Smooth muscle cell of the brain vasculature (primary cell): Measurements from ENCODE around the gene KCNT2.

Experiments used
- DNase-seq: peaks from one replicate; pipeline ENCODE4 v3.0.0-alpha.2; 2012; ENCODE audit warnings: low read depth, low spot score

Gene KCNT2

GRCh38 chr1:196450143-196451095 is 157.8 kb downstream of the KCNT2 start:
- DNase-seq, result no peak

DNA sequence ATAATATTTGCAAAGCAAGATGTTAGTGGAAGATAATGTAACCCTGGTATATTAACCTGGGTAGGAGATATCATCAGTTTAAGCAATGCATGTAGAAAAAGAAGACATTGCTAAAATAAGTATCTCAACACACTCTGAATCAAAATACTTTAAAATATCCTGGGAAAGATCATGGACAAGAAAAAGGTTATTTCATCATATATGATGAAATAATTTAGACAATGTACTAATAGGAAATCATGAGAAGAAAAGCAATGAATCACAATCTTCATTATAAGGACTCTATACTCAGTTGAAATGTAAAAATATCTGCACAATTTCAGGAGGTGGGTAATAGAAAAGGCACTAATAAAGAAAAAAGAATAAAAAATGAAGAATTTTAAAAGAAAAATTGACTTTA is 158.8 kb downstream of the KCNT2 start:
- no peak for DNase-seq

- DNase-seq, result no peak
Observed at GRCh38 chr1:196445775-196446174, 162.5 kb downstream of the KCNT2 start.

DNA sequence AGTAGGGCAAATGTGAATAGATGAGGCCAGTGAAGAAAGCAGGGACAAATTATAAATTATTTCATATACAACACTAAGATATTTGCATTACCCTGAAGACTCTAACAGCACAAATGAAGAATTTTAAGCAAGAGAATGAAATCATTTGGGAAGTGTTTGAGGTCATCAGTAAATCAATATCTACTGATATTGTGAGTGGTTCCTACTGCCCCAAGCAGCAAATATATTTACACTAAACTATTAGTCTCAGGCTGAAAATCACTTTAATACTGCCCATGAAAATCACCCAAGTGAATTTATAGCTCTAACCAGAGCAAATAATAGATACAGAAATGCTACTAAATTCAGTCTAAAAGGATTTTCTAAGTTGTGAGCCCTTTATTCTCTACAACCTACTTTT is 163.6 kb downstream of the KCNT2 start:
- DNase-seq, result no peak

GRCh38 chr1:196442366-196442765 is 165.9 kb downstream of the KCNT2 start:
- DNase-seq, result no peak

GRCh38 chr1:196440711-196441110 is 167.5 kb downstream of the KCNT2 start:
- DNase-seq, result no peak

GRCh38 chr1:196438329-196438728 is 169.9 kb downstream of the KCNT2 start:
- no peak for DNase-seq

GRCh38 chr1:196437671-196438070 is 170.6 kb downstream of the KCNT2 start:
- no peak for DNase-seq

- DNase-seq, result no peak
Observed at GRCh38 chr1:196433000-196433399, 175.2 kb downstream of the KCNT2 start.

DNA sequence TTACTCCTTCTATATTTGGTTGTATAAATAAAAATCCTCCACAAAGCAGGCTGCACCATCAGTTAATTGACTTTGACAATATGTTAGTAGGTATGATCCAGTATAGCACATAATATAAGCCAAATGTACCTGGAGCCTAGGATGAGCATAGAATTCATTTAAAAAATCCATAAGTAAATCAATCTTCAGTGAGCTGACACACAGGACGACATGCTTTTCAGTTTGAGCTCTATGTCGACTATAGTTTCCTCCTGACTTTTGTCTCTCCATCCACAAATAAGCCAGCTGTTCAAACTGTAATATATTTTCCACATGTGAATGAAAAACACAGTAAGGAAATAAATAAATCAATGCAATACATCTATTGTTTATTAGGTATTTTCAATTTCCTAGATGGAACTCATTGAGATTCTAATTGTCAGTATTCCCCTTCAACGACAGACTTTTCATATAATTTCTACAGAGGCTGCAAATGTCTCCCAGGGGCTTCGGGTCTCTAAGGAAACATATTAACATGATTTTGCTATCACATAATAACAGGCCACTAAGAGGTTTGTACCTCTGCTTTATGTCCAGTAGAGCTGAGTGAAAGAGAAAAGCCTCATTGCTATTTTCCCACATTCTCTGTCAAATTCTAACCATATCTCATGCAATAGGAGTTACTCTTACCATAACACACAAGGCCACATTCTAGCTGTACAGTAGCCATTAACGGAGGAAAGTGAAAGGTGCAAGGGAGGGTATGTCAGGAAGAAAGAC is 180.1 kb downstream of the KCNT2 start:
- no peak for DNase-seq

DNA sequence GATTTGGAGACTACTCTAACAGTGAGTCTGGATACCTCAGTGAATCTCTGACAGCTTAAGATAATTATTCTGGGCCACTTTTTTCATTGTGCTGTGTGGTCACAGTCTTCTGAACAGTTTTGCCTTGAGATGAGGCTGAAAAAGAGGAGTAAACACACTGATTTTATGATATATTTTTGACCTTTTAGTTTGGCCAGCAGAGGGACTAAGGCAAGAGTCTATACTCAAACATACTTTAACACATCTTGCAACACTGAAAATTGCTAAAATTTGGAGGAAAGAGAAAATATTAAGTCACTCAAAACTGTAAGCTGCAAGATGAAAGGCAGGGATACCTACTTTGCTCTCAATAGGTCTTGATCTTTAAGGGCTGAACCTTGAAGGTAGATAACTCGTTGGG is 182.7 kb downstream of the KCNT2 start:
- no peak for DNase-seq

DNA sequence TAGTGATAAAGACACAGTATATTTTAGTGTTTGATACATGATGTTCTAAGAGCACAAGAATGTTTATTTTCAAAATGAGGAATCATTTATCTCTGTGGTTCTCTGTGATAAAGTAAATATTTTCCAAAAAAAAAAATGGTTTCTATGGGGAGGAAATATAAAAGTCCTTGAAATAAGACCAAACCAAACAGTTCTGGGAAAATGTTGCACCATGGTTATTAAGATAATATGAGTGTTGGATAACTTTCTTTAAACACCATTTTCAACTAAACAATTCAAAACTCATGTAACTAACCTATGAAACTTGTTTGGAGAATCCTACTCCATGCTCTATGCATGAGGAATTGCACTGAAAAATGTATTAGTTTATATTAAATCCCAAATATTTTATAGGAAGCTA is 184.6 kb downstream of the KCNT2 start:
- peak; percentile 57 for DNase-seq

- DNase-seq, result no peak
Observed at GRCh38 chr1:196418772-196419171, 189.5 kb downstream of the KCNT2 start.

DNA sequence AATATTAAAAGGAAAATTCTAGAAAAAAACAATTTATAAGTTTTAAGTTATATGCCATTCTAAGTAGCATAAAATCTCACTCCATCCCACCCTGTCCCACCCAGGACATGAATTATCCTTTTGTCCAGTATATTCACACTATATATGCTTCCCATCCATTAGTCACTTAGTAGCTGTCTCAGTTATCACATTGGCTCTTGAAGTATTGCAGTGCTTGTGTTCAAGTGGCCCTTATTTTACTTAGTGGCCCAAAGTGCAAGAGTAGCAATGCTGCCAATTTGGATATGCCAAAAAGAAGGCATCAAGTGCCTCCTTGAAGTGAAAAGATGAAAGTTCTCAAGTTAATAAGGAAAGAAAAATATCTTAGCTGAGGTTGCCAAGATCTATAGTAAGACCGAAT is 192.3 kb downstream of the KCNT2 start:
- no peak for DNase-seq

- no peak for DNase-seq
Observed at GRCh38 chr1:196412326-196412725, 195.9 kb downstream of the KCNT2 start.

DNA sequence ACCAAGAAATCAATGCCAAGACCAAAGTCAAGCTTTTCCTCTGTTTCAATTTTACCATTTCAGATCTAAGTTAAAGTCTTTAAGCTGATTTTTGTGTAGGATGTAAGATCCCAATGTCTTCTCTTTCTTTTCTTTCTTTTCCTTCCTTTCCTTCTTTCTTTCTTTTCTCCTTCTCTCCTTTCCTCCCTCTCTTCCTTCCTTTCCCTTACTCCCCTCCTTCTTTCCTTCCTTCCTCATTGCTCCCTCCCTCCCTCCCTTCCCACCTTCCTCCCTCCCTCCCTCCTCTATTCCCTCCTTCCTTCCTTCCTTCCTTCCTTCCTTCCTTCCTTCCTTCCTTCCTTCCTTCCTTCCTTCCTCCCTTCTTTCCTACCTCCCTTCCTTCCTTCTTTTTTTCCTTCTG is 197.5 kb downstream of the KCNT2 start:
- no peak for DNase-seq

GRCh38 chr1:196409586-196409985 is 198.7 kb downstream of the KCNT2 start:
- no peak for DNase-seq

DNA sequence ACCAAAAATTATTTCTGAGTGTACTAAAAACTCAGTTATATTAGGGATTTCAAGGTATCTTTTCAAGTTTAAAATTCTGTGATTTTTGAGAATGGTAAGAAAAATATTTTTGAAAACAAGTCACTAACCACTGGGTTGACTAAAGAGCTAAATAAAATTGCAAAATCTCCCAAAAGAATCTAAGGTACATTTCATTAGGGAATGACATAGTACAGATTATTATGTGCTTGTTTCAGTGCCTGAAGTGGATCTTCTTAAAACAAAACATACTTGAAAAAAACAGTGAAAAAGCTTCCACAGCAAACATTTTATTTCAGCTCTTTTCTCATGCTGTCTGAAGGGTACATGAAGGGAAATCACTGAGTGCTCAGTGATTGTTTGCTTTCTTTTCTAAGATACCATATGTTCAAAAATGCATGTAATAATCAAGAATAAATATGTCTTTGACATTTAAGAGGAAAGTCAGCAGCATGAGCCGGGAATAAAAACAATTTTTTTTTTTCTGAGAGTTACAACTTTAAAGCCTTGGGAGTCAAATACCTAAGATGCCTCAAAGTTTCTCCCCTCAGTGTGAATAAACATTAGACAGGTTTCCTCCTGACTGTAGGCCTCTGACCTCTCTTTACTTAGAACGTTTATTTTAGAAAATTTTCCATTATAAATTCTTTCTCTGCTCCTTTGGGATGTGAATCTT is 200.7 kb downstream of the KCNT2 start:
- DNase-seq, result peak; percentile 77

- no peak for DNase-seq
Observed at GRCh38 chr1:196405839-196406238, 202.4 kb downstream of the KCNT2 start.

DNA sequence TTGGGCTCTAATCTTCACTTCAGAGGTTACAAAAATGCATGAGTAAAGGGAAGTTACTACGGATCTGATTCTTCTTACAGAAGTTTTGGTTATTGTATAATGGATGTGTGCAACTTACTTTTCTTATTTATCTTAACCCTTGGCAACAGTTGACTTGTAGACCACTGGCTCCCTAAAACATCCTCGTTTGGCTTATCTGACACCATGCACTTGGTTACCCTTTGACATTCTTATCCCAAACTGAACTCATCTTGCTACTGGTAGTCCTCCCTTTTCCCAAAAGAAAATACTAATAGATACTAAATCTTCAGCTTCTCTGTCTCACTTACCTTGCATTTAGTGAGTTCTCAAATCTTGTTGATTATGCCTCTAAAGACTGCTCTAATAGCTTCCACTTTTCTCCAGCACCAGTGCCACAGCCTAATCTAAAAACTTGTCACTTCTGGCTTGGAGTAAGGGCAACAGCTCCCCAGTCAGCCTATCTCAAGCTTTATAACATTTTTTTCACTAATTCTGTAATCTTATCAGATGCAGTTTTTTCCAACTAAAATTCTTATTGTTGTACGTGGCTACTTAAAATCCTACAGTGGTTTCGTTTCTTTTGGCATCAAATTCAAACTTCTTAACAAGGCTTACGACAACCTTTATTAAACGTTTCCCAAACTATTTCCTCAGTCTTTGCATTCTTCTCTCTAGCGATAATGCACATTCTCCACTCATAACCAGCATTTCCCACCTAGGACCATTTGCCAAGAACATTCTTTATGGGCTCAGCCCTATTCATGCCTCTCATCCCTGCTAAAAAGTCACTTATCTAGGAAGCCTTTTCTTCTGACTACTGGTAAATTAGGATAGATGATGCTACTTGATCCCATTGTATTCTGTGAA is 204.2 kb downstream of the KCNT2 start:
- DNase-seq, result no peak

GRCh38 chr1:196401891-196402290 is 206.3 kb downstream of the KCNT2 start:
- no peak for DNase-seq
